AG09319 (cell line): ENCODE data around the gene HEPHL1.
"Not testable (repeated sequence)": the region's sequence is repeated elsewhere in the genome, so short reads cannot be mapped to it uniquely, and the experiment has no call there.

Source experiments
- DNase-seq: peaks from one replicate; pipeline ENCODE4 v3.0.0-alpha.2; 2010; ENCODE audit warnings: low read depth; ENCODE audit errors: extremely low read depth
- CTCF ChIP-seq: IDR thresholded peaks from 2 replicates; pipeline ENCODE4 v1.5.1; 2011; ENCODE audit warnings: low read depth, mild to moderate bottlenecking, inconsistent platforms, low read length, moderate library complexity

The HEPHL1 gene

GRCh38 chr11:94020777-94021481, at the start of gene HEPHL1:
HEPHL1 (plus strand) TSS chr11:94021354; CDS start chr11:94021369, 15 bp downstream.
- TF ChIP-seq CTCF, result no peak
- no peak for DNase-seq

- no peak for TF ChIP-seq CTCF
- no peak for DNase-seq
These were observed 48.4 kb upstream of the HEPHL1 start for GRCh38 chr11:93972790-93973189.

GRCh38 chr11:93973322-93974051, 47.7 kb upstream of the HEPHL1 start:
- not testable (repeated sequence) for DNase-seq

GRCh38 chr11:93974759-93975158, 46.4 kb upstream of the HEPHL1 start:
- no peak for DNase-seq
- no peak for TF ChIP-seq CTCF

GRCh38 chr11:93976577-93977254, 44.4 kb upstream of the HEPHL1 start:
- DNase-seq, result not testable (repeated sequence)

- DNase-seq, result no peak
- no peak for TF ChIP-seq CTCF
These were observed 37.5 kb upstream of the HEPHL1 start for GRCh38 chr11:93983542-93984195.

GRCh38 chr11:93984196-93984567, 37.0 kb upstream of the HEPHL1 start:
- peak; percentile 32 for DNase-seq
- no peak for TF ChIP-seq CTCF

- DNase-seq, result no peak
- no peak for TF ChIP-seq CTCF
These were observed 36.2 kb upstream of the HEPHL1 start for GRCh38 chr11:93984936-93985335.
